HCT116 (cell line): Measurements from ENCODE around the gene APP.

Experiments used
- CTCF ChIP-seq, 3 experiments: fragments of 200-600 bp in 1 of 3; sonication (generic) in 1 of 3; IDR thresholded peaks in 2 of 3; conservative IDR thresholded peaks in 1 of 3; 2 replicates each; pipeline ENCODE4 v1.5.1; 2012 to 2017; ENCODE audit warnings: low read depth in 2 of 3, low read length in 2 of 3, antibody characterized with exemption in 1 of 3, borderline replicate concordance in 1 of 3, control low read depth in 1 of 3, mild to moderate bottlenecking in 1 of 3, mixed read lengths in 1 of 3, mixed run types in 1 of 3, moderate library complexity in 1 of 3; ENCODE audit not compliant: insufficient read depth in 1 of 3
- EZH2 ChIP-seq: fragments of 200-600 bp; sonication (generic); IDR thresholded peaks from 2 replicates; pipeline ENCODE4 v1.6.1; 2017; ENCODE audit warnings: antibody characterized with exemption, mixed run types
- POLR2A ChIP-seq: IDR thresholded peaks from 2 replicates; pipeline ENCODE4 v1.7.0; 2011; ENCODE audit warnings: borderline replicate concordance; ENCODE audit not compliant: insufficient read depth, insufficient read length; ENCODE audit errors: extremely low read depth
- REST ChIP-seq: IDR thresholded peaks from 2 replicates; pipeline ENCODE4 v1.6.1; 2012; ENCODE audit warnings: low read depth
- SIN3A ChIP-seq: IDR thresholded peaks from 2 replicates; pipeline ENCODE4 v1.6.1; 2012; ENCODE audit warnings: low read depth
- ZFX ChIP-seq: fragments of 450-650 bp; IDR thresholded peaks from 2 replicates; pipeline ENCODE4 v1.6.1; 2017
- ZNF274 ChIP-seq: fragments of 200-500 bp; sonication (Bioruptor generic); IDR thresholded peaks from 2 replicates; pipeline ENCODE4 v1.6.1; 2014; ENCODE audit warnings: mild to moderate bottlenecking, low read depth, low read length, inconsistent platforms

GRCh38 chr21:26020081-26020480 lies 150.5 kb downstream of the APP start:
- TF ChIP-seq SIN3A: no peak
- TF ChIP-seq CTCF (IDR thresholded peaks at IDR 0.05 in 2 of 3, conservative IDR thresholded peaks at IDR 0.05 in 1 of 3; ENCODE audit: borderline replicate concordance in 1 of 3, insufficient read depth in 1 of 3, low read depth in 2 of 3, low read length in 2 of 3): no peak
- no peak for TF ChIP-seq POLR2A
- TF ChIP-seq ZFX: no peak
- TF ChIP-seq ZNF274: no peak
- no peak for TF ChIP-seq EZH2
- TF ChIP-seq REST: no peak
